M059J (cell line): ENCODE measurements around the gene GPT2. TPM values are rescaled to one million over a fixed set of nuclear protein-coding genes. Genes with fewer than 3 reads are reported as not detected.

Experiments used
- DNase-seq: peaks from one replicate; pipeline ENCODE4 v3.0.0-alpha.2; 2012; ENCODE audit warnings: low read depth
- total RNA-seq: library from RNA; depleted of rRNA; stranded (reverse); fragments of >200 nt; shearing (Covaris generic); gene quantifications from 2 replicates; pipeline ENCODE4 v1.2.3, GENCODE V29; 2014; rRNA removed

Gene GPT2
- total RNA-seq, 1 experiment from 2014 or later: 31.7 TPM

DNA sequence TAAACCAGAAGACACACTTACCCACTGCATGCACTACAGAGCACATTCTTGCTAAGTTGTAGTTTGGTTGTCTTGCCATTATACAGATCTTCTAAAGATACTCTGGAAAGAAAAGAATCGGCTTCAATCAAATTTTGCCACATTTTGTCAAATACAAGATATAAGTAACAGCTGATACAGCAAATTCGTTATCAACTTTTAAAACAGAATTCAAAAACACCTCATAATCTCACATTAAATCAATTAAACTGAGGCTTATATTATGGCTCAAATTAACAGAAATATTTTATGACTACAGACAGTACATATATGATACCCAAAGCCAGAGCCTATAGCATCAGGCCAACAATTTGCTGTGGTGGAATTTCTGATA, 83.9 kb downstream of the GPT2 start:
- no peak for DNase-seq

DNA sequence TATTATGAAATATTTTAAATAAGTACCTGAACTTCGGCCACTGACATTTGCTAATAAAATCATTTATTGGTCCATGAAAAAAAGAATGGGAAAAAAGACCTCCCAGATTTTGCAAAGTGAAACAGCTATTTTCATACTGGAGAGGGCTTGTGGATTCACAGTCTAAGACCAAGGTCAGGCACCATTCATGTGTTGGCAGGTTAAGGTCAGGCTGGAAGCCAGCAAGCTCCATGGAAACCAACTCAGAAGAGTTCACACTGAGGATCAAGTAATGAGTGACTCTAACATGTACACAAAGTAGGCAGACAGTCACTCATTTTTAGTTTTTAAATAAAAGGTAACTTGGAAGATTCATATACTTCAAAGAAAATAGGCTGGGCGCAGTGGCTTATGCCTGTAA, 85.9 kb downstream of the GPT2 start:
- peak; percentile 18 for DNase-seq

DNA sequence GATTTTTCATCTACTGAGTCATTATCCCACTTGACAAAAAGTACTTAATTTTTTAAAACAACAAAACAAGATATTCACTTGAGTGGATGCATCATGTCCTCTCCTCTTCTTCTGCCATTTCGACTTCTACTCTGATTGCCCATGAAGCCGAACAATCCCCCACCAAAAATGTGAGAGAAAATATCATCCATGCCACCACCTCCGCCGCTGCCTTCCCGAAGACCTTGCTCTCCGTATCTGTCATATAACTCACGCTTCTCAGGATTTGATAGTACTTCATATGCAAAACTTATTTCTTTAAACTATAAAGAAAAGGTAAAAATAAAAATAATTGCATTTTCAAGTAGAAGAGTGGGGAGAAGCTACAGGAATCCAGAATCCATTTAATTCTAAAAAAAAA, 87.1 kb downstream of the GPT2 start:
- no peak for DNase-seq

DNA sequence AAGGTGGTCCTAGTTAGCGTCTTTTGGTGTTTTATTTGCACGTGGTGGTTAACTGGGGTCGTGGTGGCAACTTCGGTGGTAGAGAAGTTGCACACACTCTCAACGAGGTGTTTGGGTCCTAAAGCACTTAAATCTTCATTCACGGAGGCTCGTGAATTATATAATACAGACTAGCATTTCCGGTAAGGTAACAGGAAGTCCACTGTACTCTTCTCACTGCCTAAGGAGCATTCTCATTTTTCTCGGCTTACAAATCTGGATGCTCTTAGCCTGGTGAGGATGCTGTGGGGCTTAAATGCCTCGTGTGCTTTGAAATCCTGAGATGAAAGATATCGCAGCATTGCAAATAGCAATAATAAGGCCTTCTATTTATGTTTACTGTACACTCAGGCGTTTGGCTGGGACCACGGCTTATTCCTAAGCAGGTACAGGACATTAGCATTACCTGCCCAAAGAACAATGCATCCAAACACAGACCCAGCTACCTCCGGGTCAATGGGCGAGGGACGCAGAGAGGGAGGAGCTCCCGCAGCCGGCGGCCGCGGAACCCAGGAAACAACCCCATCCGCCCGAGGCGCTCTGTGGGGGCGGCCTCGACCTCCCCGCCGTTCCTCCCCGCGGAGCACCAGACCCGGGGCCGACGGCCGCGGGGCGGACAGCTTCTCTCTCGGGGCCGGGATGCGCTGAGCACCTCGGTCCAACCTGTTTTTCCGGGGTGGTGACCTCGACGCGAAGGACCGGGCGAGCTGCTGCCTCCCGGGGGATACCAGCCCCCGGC, 88.5 kb downstream of the GPT2 start:
- DNase-seq: peak; percentile 39

DNA sequence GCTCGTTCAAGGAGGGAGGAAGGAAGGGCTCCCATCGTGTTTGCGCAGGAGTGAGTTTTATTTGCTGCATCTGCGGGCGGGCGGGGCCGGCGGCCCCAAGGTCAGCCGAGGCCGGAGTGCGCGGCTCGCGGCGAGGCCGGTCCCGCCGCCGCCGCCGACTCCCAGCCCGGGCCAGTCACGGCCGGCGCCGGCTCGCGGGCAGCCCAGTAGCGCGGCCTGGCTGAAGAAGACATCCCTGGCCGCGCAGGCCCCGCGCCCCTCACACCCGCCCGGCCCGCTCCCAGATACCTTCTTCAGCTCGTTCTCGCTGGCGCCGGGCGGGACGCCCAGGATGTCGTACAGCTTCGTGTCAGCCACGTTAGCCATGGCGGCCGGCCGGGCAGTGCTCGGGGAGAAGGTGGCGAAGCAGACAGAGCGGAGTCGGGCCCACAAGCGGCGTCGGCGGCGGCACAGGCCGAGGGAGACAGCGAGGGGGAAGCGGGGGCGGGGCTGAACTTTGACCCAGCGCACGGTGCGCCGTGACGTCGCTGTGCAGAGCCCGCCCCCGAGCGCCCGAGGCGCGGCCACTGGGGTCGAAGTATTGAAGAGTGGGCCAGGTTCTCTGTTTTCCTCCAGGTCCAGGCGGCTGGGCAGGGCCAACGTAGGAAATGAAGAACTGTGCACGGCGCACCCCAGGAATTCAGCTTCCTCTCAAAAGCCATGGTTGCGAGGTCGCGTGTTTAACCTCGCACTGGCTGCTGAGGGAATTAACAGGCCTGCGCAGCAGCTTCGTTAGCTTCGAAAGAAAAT, 89.2 kb downstream of the GPT2 start, which contains the start of gene DNAJA2:
Gene DNAJA2 (minus strand): TSS at position 468 of the 789 bp plus-strand sequence. CDS start 102 bp downstream, at position 366.
- DNase-seq: peak; percentile 83

DNA sequence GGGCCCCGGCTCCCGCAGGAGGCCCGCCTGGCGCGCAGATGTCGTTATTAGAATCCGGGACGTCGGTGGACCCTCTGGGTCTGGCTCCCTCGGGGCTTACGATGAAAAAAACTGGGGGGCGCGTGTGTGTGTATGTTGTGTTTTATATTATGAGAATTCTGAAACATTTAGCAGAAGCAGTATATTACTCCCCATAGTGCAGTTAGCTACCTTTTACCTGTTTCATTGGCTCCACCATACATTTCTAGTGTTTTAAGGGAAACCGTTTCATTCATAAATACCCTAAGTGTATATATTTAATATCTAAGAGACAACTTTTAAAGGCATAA, 89.8 kb downstream of the GPT2 start:
- DNase-seq: no peak

DNA sequence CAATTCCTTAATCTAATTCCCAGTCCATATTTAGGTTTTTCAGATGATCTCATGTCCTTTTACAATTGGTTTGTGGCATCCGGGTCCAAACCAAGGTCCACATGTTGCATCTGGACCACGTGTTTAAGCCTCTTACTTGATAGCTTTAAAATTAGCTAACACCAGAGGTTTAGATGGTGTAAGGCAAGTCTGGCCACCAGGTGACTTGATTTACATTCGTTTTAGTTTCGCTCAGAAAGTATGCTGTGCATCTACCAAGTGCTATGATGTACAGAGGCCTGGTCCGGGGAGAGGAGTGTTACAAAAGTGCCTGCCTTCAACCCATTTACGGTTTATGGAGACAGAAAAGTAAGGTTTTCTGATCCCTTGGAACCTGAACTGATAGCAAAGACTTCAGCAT, 90.2 kb downstream of the GPT2 start:
- DNase-seq: peak; percentile 11

DNA sequence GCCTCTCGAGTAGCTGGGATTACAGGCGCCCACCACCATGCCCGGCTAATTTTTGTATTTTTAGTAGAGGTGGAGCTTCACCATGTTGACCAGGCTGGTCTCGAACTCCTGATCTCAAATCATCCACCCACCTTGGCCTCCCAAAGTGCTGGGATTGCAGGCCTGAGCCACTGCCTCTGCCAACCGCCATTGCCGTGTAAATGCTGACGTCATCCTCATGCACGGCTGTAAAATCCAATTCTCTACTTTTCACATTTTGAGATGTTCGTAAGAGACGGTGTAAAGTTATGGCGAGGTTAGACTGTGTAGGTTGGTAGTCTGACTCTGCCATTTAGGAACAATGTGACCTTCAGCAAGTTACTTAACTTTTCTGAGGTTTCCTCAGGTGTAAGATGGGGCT, 91.0 kb downstream of the GPT2 start:
- no peak for DNase-seq

DNA sequence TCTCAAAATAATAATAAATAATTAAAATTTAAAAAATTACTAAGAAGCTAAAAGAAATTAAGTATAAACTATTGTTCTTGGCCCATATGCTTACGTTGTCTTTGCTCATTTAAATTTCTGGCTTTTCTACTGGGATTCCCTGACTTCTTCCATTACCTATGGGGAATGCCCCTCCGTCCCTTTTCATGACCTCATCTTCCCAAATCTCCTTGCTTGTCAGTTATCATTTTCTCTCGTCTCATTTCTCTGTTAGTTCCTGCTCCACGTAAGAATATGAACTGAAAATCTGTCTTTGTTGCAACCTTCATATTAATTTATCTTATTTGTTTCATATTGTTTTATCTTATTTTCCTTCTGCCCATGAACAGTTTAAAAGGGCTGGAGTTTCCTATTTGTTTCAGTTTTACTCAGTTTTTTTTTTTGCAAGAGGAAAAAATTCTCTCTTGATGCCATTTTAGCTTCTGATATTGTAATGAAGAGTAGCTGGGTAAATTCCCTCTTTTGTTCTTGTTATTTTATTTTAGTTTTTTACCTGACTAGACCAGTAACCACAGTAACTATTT, 91.8 kb downstream of the GPT2 start:
- no peak for DNase-seq

DNA sequence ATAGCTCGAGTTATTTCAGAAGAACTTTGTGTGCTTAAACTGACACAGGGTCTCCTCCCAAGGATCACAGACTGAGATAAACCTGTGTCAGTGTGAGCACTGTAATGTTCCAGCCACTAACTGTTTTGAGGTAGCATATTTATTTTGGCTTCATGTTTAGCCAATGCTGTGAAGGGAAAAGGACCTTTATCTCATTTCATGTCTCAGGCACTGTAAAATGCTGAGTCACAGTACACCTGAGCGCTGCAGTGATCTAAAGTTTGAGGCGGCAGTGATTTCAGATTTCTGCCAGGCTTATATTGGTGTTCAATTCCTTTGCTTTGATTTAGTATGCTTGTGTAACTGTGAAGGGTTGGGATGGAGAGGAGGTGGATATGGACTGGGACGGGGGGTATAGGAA, 92.4 kb downstream of the GPT2 start:
- no peak for DNase-seq

Other genes with a start within 250 kb of the GPT2 start
- gene VPS35, start 195.2 kb upstream of the GPT2 start, total RNA-seq: 96.9 and 129 TPM in 2 replicates
- gene ORC6, start 194.7 kb upstream of the GPT2 start, total RNA-seq: 44.9 and 60.6 TPM in 2 replicates
- 0.32 TPM in 1 of 2 replicates, not detected in the other for gene MYLK3, start 136.0 kb upstream of the GPT2 start, total RNA-seq
- 19.7 and 21.6 TPM in 2 replicates for gene C16orf87, start 53.2 kb upstream of the GPT2 start, total RNA-seq
- gene DNAJA2, start 89.3 kb downstream of the GPT2 start, total RNA-seq: 70.3 and 93.1 TPM in 2 replicates